Fibroblast of lung (primary cell): ENCODE results near the gene C11orf71.

Experiments
- CTCF ChIP-seq, 2 donors: IDR thresholded peaks in 1 of 2; conservative IDR thresholded peaks in 1 of 2; 1 replicate in 1 of 2; 2 replicates in 1 of 2; pipeline ENCODE4 v1.5.1; 2011 to 2012; ENCODE audit warnings: low read length in 2 of 2, control low read depth in 1 of 2, inconsistent platforms in 1 of 2, low read depth in 1 of 2, mild to moderate bottlenecking in 1 of 2
- EZH2 ChIP-seq: IDR thresholded peaks from 2 replicates; pipeline ENCODE4 v1.5.1; 2012; ENCODE audit warnings: low read length, control low read depth, mild to moderate bottlenecking; ENCODE audit errors: missing control alignments

- TF ChIP-seq CTCF (conservative IDR thresholded peaks at IDR 0.05 in 1 of 2, IDR thresholded peaks at IDR 0.05 in 1 of 2; ENCODE audit: low read depth in 1 of 2, low read length in 2 of 2) (no peak), EZH2 (no peak)
Observed at GRCh38 chr11:114398303-114398920, 1.9 kb downstream of the C11orf71 start.
